ENCODE results near the gene GPX5. TPM values are rescaled to one million over a fixed set of nuclear protein-coding genes. Genes with fewer than 3 reads are reported as not detected.

The GPX5 gene
- total RNA-seq, 4 donors from 2014 or later, result not detected

DNA sequence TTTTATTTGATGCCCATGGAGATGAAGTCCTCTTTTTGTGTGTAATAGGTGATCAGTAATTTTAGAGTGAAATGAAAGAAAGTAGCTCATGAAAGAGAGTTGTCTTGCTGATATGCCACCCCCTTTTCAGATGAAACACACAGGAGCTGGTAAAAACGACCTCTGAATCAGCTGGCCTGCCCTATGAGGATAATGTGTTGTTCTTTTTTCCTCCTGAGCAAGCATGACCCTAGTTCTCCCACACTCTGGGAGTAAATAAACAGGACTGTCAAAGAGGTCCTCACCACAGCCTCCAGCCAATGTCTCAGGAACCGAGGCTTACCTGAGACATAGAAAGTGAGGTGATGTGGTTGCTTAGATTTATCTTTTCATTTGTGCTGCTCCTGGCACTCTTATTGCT is 29.5 kb downstream of the GPX5 start:
- intact Hi-C loops (cut with DNase I), result no loop called here
- no peak for DNase-seq (ENCODE audit: extremely low spot score)
- 77% methylated on average over 2 of the region's 2 CpGs for WGBS
- Histone ChIP-seq H3K27ac (replicated peaks in 1 of 4) (no peak overlapping the region), H3K9me3 (no peaks in the 10 kb centered on the region), H3K4me1 (no peaks in the 10 kb centered on the region), H3K27me3 (peaks cover 0 to 58% (median 0%) of the 10 kb centered on the region in 4 donors), H3K36me3 (no peaks in the 10 kb centered on the region), H3K4me3 (no peak overlapping the region)
- TF ChIP-seq EP300 (IDR thresholded peaks at IDR 0.05), result no peak
- TF ChIP-seq, protein P1, sequence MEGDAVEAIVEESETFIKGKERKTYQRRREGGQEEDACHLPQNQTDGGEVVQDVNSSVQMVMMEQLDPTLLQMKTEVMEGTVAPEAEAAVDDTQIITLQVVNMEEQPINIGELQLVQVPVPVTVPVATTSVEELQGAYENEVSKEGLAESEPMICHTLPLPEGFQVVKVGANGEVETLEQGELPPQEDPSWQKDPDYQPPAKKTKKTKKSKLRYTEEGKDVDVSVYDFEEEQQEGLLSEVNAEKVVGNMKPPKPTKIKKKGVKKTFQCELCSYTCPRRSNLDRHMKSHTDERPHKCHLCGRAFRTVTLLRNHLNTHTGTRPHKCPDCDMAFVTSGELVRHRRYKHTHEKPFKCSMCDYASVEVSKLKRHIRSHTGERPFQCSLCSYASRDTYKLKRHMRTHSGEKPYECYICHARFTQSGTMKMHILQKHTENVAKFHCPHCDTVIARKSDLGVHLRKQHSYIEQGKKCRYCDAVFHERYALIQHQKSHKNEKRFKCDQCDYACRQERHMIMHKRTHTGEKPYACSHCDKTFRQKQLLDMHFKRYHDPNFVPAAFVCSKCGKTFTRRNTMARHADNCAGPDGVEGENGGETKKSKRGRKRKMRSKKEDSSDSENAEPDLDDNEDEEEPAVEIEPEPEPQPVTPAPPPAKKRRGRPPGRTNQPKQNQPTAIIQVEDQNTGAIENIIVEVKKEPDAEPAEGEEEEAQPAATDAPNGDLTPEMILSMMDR (IDR thresholded peaks at IDR 0.05), result no peak

DNA sequence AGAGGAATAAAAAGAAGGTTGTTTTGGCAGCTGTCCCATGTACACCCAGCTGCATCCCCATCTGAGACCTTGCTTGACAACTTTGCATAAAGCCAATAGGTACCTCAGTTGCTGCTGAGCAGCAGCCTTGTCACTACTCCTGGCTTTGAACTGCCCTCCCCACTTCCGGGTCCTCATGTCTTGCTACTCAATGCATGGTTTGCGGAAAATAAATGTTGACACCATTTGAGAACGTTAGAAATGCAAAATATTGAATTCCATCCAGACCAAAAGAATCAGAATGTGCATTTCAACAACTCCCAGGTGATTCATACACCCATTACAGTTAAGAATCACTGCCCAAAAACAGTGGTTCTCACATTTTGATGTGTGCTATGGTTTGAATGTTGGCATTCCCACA is 32.9 kb downstream of the GPX5 start:
- 80% methylated on average over 3 of the region's 3 CpGs for WGBS

DNA sequence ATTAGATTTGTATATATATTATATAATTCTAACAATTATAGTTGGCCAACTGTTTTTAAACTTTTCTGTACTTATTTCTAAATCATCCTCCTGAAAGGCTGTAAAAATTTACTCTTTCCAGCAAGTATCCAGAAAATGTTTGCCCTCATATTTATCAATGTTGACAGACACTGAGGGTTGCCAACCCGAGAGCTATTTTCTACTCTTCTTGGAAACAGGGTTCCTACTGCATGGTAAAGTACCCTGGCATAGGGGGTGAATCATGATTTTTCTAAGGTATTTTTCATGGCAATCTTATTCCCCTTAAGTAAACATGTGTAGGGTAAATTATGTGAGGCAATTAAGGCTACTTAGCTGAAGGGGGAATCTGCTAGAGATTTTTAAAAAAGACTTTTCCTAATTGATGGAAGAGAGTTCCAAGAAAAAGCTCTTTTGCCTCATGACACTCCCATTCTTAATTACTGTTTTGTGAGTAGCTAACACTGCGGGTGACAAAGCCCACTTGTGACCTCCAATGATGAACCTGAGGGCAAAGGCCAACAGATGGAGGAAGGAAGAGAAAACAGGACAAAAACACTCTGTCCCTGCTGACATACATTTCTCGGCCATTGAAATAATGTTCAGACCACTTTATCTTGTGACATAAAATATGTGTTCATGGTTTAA is 37.9 kb downstream of the GPX5 start:
- no peaks in the 10 kb centered on the region for H3K4me1 ChIP-seq
- no peak overlapping the region for H3K4me3 ChIP-seq
- DNase-seq (ENCODE audit: extremely low spot score), result no peak
- no peaks in the 10 kb centered on the region for H3K36me3 ChIP-seq
- 47% methylated on average over 3 of the region's 3 CpGs for WGBS
- no peak overlapping the region for H3K27ac ChIP-seq (replicated peaks in 1 of 4)
- peaks cover 0 to 28% (median 0%) of the 10 kb centered on the region in 4 donors for H3K27me3 ChIP-seq
- intact Hi-C loops (cut with DNase I), result no loop called here
- no peak for TF ChIP-seq EP300 (IDR thresholded peaks at IDR 0.05)
- no peak for TF ChIP-seq POLR2AphosphoS5 (IDR thresholded peaks at IDR 0.05)
- TF ChIP-seq, protein P1 (IDR thresholded peaks at IDR 0.05), result no peak
- no peak for TF ChIP-seq POLR2A (IDR thresholded peaks at IDR 0.05; ENCODE audit: low read depth)
- no peaks in the 10 kb centered on the region for H3K9me3 ChIP-seq

More for the DNA sequence above, 32.9 kb downstream of the GPX5 start:
- Histone ChIP-seq H3K9me3 (no peaks in the 10 kb centered on the region), H3K4me3 (no peak overlapping the region), H3K36me3 (no peaks in the 10 kb centered on the region), H3K4me1 (no peaks in the 10 kb centered on the region), H3K27me3 (peaks cover 0 to 39% (median 0%) of the 10 kb centered on the region in 4 donors), H3K27ac (replicated peaks in 1 of 4) (no peak overlapping the region)
- DNase-seq (ENCODE audit: extremely low spot score), result no peak
- TF ChIP-seq, protein P1 (IDR thresholded peaks at IDR 0.05), result no peak
- TF ChIP-seq EP300 (IDR thresholded peaks at IDR 0.05), result no peak
- no peak for TF ChIP-seq POLR2AphosphoS5 (IDR thresholded peaks at IDR 0.05)
- no peak for TF ChIP-seq POLR2A (IDR thresholded peaks at IDR 0.05; ENCODE audit: low read depth)
- intact Hi-C loops (cut with DNase I), result no loop called here

DNA sequence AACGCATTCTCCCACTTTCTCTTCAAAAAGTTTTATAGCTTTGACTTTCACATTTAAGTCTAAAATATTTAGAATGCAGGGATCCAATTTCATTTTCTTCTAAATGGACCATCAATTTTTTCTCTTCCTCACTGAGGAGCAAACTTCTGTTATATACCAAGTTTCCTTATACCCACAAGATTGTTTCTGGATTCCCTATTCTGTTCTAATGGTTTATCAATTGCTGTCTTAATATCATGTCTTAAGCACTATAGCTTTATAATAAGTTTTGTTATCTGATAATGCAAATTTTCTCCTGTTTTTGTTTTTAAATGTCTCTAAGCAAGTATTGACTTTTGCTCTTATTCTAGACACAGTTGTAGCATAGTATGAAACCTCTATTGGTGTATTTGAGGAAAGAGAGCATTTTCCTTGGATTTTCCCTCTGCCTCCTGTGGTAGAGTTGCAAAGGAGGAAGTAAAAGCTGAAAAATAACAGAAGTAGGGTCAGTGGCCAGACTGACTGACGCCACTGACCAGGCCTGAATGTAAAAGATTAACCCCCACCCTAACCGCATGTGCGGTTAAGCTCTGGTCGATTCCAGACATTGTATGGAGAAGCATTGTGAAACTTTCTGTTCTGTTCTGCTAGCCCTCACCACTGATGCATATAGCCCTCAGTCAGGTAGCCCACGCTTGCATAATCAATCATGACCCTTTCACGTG is 40.3 kb downstream of the GPX5 start:
- intact Hi-C loops (cut with DNase I), result no loop called here
- WGBS, result 80% methylated on average over 7 of the region's 7 CpGs
- Histone ChIP-seq H3K4me3 (no peak overlapping the region), H3K9me3 (no peaks in the 10 kb centered on the region), H3K4me1 (no peaks in the 10 kb centered on the region), H3K27ac (replicated peaks in 1 of 4) (no peak overlapping the region), H3K27me3 (peaks cover 0 to 23% (median 0%) of the 10 kb centered on the region in 4 donors), H3K36me3 (no peaks in the 10 kb centered on the region)
- no peak for TF ChIP-seq POLR2A (IDR thresholded peaks at IDR 0.05; ENCODE audit: low read depth)
- TF ChIP-seq, protein P1 (IDR thresholded peaks at IDR 0.05), result no peak
- no peak for DNase-seq (ENCODE audit: extremely low spot score)

All from esophagus muscularis mucosa (tissue), 4 donors.